RPMI7951 (cell line): ENCODE results near the gene NOD1. TPM values are rescaled to one million over a fixed set of nuclear protein-coding genes. Genes with fewer than 3 reads are reported as not detected.
"Not testable (repeated sequence)": the region's sequence is repeated elsewhere in the genome, so short reads cannot be mapped to it uniquely, and the experiment has no call there.

Experiments used
- DNase-seq: peaks from one replicate; pipeline ENCODE4 v3.0.0-alpha.2; 2012; ENCODE audit warnings: low read depth
- total RNA-seq: library from RNA; depleted of rRNA; stranded (reverse); fragments of >200 nt; shearing (Covaris generic); gene quantifications from 2 replicates; pipeline ENCODE4 v1.2.3, GENCODE V29; 2014

The NOD1 gene
- total RNA-seq, 1 experiment from 2014 or later = 9.1 TPM

GRCh38 chr7:30503274-30504212 lies 25.0 kb upstream of the NOD1 start:
- DNase-seq = peak; percentile 8

GRCh38 chr7:30502470-30503251 lies 24.1 kb upstream of the NOD1 start:
- DNase-seq = no peak

- no peak for DNase-seq
These were observed 22.7 kb upstream of the NOD1 start for GRCh38 chr7:30501264-30501663.

DNA sequence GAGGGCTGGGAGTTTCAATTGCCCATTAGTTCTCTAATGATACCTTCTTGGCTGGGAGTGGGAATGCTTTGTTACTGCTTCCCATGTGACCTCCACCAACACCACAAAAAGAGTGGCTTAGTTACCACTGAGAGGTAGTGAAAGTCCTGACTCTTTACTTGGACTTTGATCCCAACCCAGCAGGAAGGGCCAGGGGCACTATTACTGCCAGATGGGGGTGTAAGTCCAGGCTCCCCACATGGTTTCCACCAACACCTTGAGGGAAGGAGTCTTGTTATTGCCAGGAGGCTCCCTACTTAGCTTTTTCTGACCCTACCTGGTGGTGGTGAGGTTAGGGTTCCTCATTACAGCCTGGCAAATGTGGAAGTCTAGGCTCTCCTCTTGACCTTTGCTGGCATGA lies 14.6 kb upstream of the NOD1 start:
- DNase-seq = no peak

DNA sequence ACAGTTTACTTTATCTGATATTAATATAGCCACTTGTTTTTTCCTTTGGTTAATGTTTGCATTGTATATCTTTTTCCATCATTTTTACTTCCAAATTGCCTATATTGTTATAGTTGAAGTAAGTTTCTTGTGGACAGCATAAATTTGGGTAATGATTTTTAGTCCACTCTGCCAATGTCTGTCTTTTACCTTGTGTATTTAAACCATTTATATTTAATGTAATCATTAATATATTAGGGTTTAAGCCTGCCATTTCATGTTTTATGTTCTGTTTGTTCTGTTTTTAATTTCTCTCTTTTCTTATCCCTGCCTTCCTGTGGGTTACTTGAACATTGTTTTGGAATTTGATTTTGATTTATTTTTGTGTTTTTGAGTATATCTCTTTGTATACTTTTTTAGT lies 12.8 kb upstream of the NOD1 start:
- DNase-seq = no peak

- no peak for DNase-seq
These were observed 8.8 kb upstream of the NOD1 start for GRCh38 chr7:30487371-30487770.

DNA sequence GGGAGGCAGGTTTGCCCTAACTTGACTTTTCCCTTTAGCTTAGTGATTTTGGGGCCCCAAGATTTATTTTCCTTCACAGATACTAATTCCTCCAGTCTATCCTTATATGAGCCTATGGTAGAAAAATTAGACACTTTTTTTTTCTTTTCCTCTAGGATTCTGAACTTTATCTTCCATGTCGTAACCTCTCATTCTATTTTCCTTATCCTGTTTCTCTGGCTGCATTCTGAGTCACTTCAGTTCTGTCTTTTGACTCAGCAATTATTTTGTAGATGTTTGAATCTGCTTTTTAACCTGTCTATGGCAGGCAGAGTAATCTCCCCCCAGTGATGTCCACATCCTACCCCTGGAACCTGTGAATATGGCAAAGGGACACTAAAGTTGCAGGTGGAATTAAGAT lies 7.1 kb upstream of the NOD1 start:
- no peak for DNase-seq

GRCh38 chr7:30481416-30481815 lies 2.8 kb upstream of the NOD1 start:
- DNase-seq = not testable (repeated sequence)

DNA sequence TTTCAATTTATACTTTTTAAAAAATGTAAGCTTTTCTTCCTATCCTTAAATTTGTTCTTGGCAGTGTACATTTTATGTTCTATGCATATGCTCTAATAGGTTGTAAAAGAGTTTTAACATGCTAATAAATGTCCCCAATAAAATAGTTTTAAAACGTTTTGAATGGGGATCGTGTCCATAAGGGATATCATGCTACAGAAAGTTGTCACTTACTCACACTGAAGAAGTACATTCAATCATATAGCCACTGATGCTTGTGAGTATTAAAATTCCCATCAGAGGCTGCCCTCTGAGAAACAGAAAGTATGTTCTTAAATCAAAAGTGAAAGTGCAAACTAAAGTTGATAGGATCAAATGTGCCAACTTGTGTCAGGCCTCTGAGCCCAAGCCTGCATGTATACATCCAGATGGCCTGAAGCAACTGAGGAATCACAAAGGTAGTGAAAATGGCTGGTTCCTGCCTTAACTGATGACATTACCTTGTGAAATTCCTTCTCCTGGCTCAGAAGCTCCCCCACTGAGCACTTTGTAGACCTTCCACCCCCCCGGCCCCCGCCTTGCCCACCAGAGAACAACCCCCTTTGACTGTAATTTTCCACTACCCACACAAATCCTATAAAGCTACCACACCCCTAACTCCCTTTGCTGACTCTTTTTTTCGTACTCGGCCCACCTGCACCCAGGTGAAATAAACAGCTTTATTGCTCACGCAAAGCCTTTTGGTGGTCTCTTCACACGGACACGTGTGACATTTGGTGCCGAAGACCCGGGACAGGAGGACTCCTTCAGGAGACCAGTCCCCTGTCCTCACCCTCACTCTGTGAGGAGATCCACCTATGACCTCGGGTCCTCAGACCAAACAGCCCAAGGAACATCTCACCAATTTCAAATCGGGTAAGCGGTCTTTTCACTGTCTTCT lies 877 bp upstream of the NOD1 start:
- DNase-seq = peak; percentile 79

GRCh38 chr7:30476459-30477145 lies 2.0 kb downstream of the NOD1 start:
- DNase-seq = no peak

DNA sequence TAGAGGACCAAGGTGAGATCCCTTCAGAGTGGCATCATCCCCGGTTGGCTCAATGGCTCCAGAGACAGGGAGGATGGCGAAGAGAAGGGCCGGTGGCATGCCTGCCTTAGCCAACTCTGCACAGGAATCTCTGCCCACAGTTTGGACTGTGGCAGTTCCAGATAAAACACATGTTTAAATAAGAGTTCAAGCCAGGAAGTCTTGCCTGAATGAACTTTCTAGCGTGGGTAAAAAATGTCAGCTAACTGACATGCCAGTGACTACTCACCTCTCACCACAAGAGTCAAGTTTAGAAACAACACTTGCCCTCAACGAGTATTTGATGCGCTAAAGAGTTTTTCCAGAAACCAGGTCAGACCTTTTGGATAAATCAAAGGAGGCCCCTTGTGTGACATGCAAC lies 3.0 kb downstream of the NOD1 start:
- no peak for DNase-seq

GRCh38 chr7:30474893-30475292 lies 3.7 kb downstream of the NOD1 start:
- DNase-seq = no peak

- no peak for DNase-seq
These were observed 4.1 kb downstream of the NOD1 start for GRCh38 chr7:30474485-30474884.

- no peak for DNase-seq
These were observed 4.7 kb downstream of the NOD1 start for GRCh38 chr7:30473903-30474302.

GRCh38 chr7:30472784-30473775 lies 5.5 kb downstream of the NOD1 start:
- DNase-seq = peak; percentile 53

DNA sequence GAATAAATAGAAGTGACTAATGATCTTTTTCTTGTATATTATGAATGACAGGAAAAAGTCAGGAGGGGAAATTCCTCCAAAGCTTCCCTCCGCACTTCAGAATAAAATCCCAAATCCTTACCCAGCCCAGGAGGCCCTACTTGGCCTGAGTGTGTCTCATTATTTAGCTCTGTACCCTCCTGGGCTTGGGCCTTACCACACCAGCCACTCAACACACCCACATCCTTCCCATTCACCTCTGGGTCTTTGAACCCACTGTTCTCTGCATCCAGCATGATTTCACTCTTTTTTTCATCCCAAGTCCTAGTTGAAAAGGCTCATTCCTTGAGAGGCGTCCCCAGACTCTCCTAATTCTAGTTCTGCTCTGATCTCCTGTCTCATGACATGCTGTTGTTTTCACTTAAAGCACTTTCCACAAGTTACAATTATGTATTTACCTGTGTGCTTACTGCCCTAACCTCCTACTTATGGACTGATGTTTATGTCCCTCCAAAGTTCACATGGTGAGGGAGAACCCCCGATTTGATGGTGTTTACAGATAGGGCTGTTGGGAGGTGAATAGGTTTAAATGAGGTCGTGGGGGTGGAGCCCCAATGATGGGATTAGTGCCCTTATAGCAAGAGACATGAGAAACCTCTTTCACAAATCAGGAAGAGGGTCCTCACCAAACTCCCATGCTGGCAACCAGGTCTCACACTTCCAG lies 6.4 kb downstream of the NOD1 start:
- DNase-seq = no peak

GRCh38 chr7:30471205-30471604 lies 7.4 kb downstream of the NOD1 start:
- no peak for DNase-seq

GRCh38 chr7:30470771-30471170 lies 7.8 kb downstream of the NOD1 start:
- DNase-seq = peak; percentile 63

GRCh38 chr7:30470163-30470770 lies 8.3 kb downstream of the NOD1 start:
- DNase-seq = no peak
